ENCODE results near the gene ABTB2.

- TF ChIP-seq CTCF (IDR thresholded peaks at IDR 0.05): no peak
- TF ChIP-seq POLR2AphosphoS5 (IDR thresholded peaks at IDR 0.05): no peak
Observed at GRCh38 chr11:34345540-34345876, 12.3 kb downstream of the ABTB2 start.
